Stimulated activated CD4-positive, alpha-beta T cell treated with anti-CD3 and anti-CD28 coated beads, Interleukin-2, amount 100 ng/mL, for 4 hours (primary cell): ENCODE measurements around the gene PDCD7.
"Not testable (repeated sequence)": the region's sequence is repeated elsewhere in the genome, so short reads cannot be mapped to it uniquely, and the experiment has no call there.

Experiments
- DNase-seq: peaks from one replicate; pipeline ENCODE4 v3.0.0-alpha.2; 2020; ENCODE audit warnings: low read depth

The PDCD7 gene

DNA sequence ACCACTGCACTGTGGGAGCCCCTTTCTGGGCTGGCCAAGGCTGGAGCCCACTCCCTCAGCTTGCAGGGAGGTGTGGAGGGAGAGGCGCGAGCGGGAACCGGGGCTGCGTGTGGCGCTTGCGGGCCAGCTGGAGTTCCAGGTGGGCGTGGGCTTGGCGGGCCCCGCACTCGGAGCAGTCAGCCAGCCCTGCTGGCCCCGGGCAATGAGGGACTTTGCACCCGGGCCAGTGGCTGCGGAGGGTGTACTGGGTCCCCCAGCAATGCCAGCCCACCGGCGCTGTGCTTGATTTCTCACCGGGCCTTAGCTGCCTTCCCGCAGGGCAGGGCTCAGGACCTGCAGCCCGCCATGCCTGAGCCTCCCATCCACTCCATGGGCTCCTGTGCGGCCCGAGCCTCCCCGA is 58.7 kb downstream of the PDCD7 start:
- not testable (repeated sequence) for DNase-seq

GRCh38 chr15:65072617-65073016 is 61.0 kb downstream of the PDCD7 start:
- no peak for DNase-seq

DNA sequence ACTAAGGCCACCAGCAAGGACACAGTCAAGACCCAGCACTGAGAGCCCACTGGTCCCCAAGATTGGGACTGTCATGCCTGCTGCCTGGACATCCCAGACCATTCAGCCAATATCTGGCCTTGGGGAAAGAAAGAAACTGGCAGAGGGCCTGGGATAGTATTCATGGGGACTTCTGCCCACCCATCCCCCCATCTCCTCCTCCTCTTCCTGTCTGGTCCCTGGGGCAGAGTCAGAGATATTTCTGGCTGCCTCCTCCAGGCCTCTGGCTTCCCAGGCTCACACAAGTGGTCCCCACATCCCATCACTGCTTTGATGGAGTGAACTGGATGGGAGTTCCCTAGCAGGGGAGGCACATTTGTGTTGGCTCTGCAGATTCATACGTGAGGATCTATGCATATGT is 61.6 kb downstream of the PDCD7 start:
- no peak for DNase-seq

DNA sequence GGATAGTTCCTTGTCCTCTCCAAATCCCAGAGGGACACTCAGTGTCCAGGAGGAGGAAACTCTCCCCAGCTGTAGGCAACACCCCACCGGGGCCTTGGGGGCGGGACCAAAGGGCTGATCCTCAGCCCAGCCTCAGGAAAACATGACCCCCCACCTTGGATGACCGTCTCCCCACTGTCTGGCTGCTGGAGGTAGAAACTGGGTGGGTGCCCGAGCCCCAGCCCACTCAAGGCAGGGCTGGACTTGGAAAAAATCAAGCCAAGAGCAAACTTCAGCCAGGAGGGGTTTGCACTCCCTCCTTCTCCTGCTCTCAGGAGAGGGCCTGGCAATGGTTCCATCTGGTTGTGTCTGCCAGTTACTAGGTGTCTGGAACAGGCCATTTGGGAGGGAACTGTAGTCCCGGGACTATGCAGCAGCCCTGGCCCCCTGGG is 62.2 kb downstream of the PDCD7 start:
- no peak for DNase-seq

DNA sequence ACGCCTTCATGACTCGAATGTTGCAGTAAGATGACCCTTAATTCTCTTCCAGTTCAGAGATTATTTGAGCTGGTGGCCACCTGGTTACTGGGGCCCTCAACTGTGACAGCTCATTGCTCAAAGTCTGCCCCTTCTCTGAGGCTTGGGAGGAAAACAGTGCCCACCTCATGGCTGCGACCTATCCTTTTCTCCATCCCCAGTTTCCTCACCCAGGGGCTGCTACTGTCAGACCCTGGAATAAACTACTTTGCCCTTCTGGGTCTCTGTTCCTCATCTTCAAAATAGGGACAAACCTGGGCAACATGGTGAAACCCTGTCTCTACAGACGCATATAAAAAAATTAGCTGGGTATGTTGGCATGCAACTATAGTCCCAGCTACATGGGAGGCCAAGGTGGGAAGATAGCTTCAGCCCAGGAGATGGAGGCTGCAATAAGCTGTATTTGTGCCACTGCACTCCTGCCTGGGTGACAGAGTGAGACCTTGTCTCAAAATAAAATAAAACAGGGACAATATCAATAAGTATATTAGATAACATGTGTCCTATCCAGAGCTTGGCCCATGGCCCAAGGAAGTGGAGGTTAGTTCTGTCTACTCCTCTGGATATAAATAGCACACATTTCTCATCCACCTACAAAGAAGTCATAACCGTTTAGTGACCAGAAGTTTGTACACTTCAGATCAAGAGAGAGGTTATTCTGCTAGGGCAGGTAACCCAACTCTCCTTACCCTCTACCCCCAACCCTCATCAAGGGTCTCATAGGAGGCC is 63.6 kb downstream of the PDCD7 start:
- DNase-seq: no peak

- DNase-seq: no peak
Measured at GRCh38 chr15:65069179-65069578, 64.4 kb downstream of the PDCD7 start.

DNA sequence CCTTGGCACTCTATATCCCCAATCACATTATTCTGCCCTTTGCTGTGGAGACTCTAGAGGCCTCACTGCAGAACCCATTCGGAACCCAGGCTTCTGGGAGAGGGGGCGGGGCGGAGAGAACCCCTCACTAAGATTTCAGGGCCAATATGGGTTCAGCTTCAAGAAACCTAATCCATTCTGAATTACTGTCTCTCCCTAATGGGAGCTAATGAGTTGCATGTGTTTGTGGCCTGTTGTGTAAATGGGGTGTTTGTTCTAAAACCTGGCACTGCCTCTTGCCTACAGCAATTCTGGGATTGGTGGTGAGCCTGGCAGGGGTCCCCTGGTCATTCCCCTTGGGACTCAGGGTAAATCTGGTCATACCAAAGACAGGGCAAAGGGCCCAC is 65.2 kb downstream of the PDCD7 start:
- no peak for DNase-seq

- DNase-seq: no peak
Measured at GRCh38 chr15:65067645-65068402, 65.8 kb downstream of the PDCD7 start, which contains the start of gene RASL12. Gene RASL12, minus strand, starts transcription at chr15:65067991. Its CDS starts 156 bp downstream, at chr15:65067835.
